Breast epithelium (tissue), 3 donors: ENCODE results near the gene MTSS2.

ENCODE experiments used
- POLR2A ChIP-seq: fragments of 450-650 bp; IDR thresholded peaks from one replicate; pipeline ENCODE4 v1.6.1; 2016; ENCODE audit warnings: antibody characterized with exemption, mild to moderate bottlenecking, moderate library complexity
- POLR2AphosphoS5 ChIP-seq, 3 donors: sonication (generic); formaldehyde crosslinking; IDR thresholded peaks; one replicate each; pipeline ENCODE4 v1.6.1; 2017; ENCODE audit warnings: antibody characterized with exemption in 3 of 3
- TF ChIP-seq, protein P1 (sequence below), 3 donors: fragments of 450-650 bp; IDR thresholded peaks; one replicate each; pipeline ENCODE4 v1.5.1; 2016 to 2017; ENCODE audit warnings: antibody characterized with exemption in 3 of 3, mild to moderate bottlenecking in 3 of 3, moderate library complexity in 3 of 3

DNA sequence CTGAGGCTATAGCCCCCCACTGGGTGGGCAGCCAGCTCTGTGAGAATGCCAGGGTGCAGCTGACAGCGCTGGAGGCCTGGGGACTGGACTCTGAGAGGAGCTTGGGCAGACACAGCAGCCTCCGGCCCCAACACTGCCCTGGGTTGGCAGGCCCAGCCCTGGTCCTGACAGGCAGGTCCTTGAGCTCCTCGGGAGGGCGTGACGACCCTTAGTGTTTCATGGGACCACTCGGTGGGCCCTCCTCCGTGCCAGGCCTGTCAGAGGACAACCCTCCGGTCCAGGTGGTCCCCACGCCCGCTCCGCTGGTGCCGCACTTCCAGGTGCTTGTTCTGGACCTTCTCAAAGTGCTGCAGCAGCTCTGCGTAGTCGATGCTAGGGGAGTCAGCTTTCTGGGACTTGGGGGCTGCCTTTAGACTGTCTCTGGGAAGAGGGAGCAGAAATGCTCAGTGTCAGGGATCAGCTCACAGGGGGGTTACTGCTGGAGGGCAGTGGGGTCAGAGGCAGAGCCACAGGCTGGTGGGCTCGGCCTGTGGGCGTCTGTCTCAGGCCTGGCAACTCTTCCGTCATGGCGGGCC, 1.9 kb upstream of the MTSS2 start:
- TF ChIP-seq, protein P1, sequence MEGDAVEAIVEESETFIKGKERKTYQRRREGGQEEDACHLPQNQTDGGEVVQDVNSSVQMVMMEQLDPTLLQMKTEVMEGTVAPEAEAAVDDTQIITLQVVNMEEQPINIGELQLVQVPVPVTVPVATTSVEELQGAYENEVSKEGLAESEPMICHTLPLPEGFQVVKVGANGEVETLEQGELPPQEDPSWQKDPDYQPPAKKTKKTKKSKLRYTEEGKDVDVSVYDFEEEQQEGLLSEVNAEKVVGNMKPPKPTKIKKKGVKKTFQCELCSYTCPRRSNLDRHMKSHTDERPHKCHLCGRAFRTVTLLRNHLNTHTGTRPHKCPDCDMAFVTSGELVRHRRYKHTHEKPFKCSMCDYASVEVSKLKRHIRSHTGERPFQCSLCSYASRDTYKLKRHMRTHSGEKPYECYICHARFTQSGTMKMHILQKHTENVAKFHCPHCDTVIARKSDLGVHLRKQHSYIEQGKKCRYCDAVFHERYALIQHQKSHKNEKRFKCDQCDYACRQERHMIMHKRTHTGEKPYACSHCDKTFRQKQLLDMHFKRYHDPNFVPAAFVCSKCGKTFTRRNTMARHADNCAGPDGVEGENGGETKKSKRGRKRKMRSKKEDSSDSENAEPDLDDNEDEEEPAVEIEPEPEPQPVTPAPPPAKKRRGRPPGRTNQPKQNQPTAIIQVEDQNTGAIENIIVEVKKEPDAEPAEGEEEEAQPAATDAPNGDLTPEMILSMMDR (IDR thresholded peaks at IDR 0.05): no peak
- TF ChIP-seq POLR2AphosphoS5 (IDR thresholded peaks at IDR 0.05) (no peak), POLR2A (no peak)
